HG03469 (cell line): ENCODE data around the gene HK3.

Source experiments
- ATAC-seq: cut with Tn5 transposase; IDR thresholded peaks from one replicate; pipeline ENCODE4 v1.9.1; 2021; ENCODE audit warnings: mild to moderate bottlenecking, moderate library complexity, moderate number of reproducible peaks; ENCODE audit not compliant: unreplicated experiment

The HK3 gene

GRCh38 chr5:176902102-176902814, 3.1 kb upstream of the HK3 start:
- ATAC-seq: no peak

GRCh38 chr5:176901260-176902101, 2.3 kb upstream of the HK3 start:
- peak; percentile 43 for ATAC-seq

- ATAC-seq: no peak
Observed at GRCh38 chr5:176900780-176901204, 1.6 kb upstream of the HK3 start.

GRCh38 chr5:176899946-176900779, 1.0 kb upstream of the HK3 start:
- ATAC-seq: no peak

GRCh38 chr5:176897263-176897662, 1.9 kb downstream of the HK3 start:
- ATAC-seq: no peak

- ATAC-seq: no peak
Observed at GRCh38 chr5:176895831-176896230, 3.3 kb downstream of the HK3 start.

- no peak for ATAC-seq
Observed at GRCh38 chr5:176894298-176894697, 4.8 kb downstream of the HK3 start.

- ATAC-seq: no peak
Observed at GRCh38 chr5:176892663-176893062, 6.5 kb downstream of the HK3 start.

GRCh38 chr5:176891331-176891958, 7.7 kb downstream of the HK3 start:
- ATAC-seq: no peak

GRCh38 chr5:176890455-176891330, 8.5 kb downstream of the HK3 start:
- ATAC-seq: no peak

- ATAC-seq: no peak
Observed at GRCh38 chr5:176889321-176890280, 9.5 kb downstream of the HK3 start.

GRCh38 chr5:176888865-176889165, 10.3 kb downstream of the HK3 start:
- ATAC-seq: no peak

GRCh38 chr5:176888016-176888864, 10.9 kb downstream of the HK3 start:
- ATAC-seq: no peak

- ATAC-seq: no peak
Observed at GRCh38 chr5:176887252-176887849, 11.8 kb downstream of the HK3 start.

GRCh38 chr5:176886336-176887251, 12.6 kb downstream of the HK3 start:
- ATAC-seq: no peak

GRCh38 chr5:176884571-176884890, 14.6 kb downstream of the HK3 start:
- no peak for ATAC-seq
